H1 (cell line): ENCODE measurements around the gene CCNI2. TPM values are rescaled to one million over a fixed set of nuclear protein-coding genes. Genes with fewer than 3 reads are reported as not detected.

ENCODE experiments used
- CTCF ChIA-PET: fragments of 300-600 bp; sonication (Branson Sonifier 250); formaldehyde crosslinking; loops from one replicate; lab custom pipeline; 2021; ENCODE audit not compliant: partially characterized antibody; lab: Charles Lee
- POLR2A ChIA-PET: fragments of 300-600 bp; sonication (Branson Sonifier 250); formaldehyde crosslinking; loops from one replicate; lab custom pipeline; 2021; ENCODE audit warnings: inconsistent platforms; ENCODE audit not compliant: partially characterized antibody; lab: Charles Lee
- DNase-seq, 2 experiments: peaks; one replicate each; pipeline versions ENCODE4 v3.0.0 to v3.0.0-alpha.2; 2010 to 2022; ENCODE audit warnings: low spot score in 2 of 2, low read depth in 1 of 2, mixed read lengths in 1 of 2
- FAIRE-seq: peaks from 2 replicates; lab custom pipeline; 2011; peaks lifted over from hg19 to GRCh38; lab: Jason Lieb, UNC
- H2AFZ ChIP-seq: 2 replicates; pipeline ENCODE4 v1.8.1; 2012; ENCODE audit warnings: low read length, inconsistent platforms
- H2AK5ac ChIP-seq: 2 replicates; pipeline ENCODE4 v1.6.1; 2013; ENCODE audit warnings: low read depth, low read length
- H2BK120ac ChIP-seq: replicated peaks from 2 replicates; pipeline ENCODE3; 2013; ENCODE audit warnings: low read depth, low read length, inconsistent platforms
- H2BK12ac ChIP-seq: 2 replicates; pipeline ENCODE4 v1.6.1; 2013; ENCODE audit warnings: low read depth, low read length
- H2BK15ac ChIP-seq: 2 replicates; pipeline ENCODE4 v1.6.1; 2013; ENCODE audit warnings: low read length
- H2BK20ac ChIP-seq: 2 replicates; pipeline ENCODE4 v1.6.1; 2013; ENCODE audit warnings: low read length
- H2BK5ac ChIP-seq: 2 replicates; pipeline ENCODE4 v1.6.1; 2013; ENCODE audit warnings: low read depth, low read length
- H3K14ac ChIP-seq: 2 replicates; pipeline ENCODE4 v1.6.1; 2013; ENCODE audit warnings: inconsistent platforms; ENCODE audit not compliant: insufficient read length
- H3K18ac ChIP-seq: 2 replicates; pipeline ENCODE4 v1.6.1; 2013; ENCODE audit warnings: low read length; ENCODE audit errors: extremely low read depth
- H3K23ac ChIP-seq: 2 replicates; pipeline ENCODE4 v1.6.1; 2013; ENCODE audit warnings: inconsistent platforms; ENCODE audit not compliant: insufficient read length
- H3K23me2 ChIP-seq: 2 replicates; pipeline ENCODE4 v1.6.1; 2013; ENCODE audit warnings: low read depth, low read length
- H3K27ac ChIP-seq: 2 replicates; pipeline ENCODE4 v1.6.1; 2011; ENCODE audit warnings: low read depth, low read length, inconsistent platforms
- H3K27me3 ChIP-seq, 4 experiments: replicated peaks in 1 of 4; 1 replicate in 1 of 4; 2 replicates in 3 of 4; pipeline versions ENCODE4 v1.6.1 to v1.8.1; 2011 to 2013; ENCODE audit warnings: low read length in 3 of 4, mild to moderate bottlenecking in 3 of 4, inconsistent platforms in 2 of 4, mixed read lengths in 2 of 4, moderate library complexity in 1 of 4; ENCODE audit not compliant: control insufficient read depth in 3 of 4, insufficient read depth in 3 of 4; ENCODE audit errors: extremely low read depth in 1 of 4
- H3K36me3 ChIP-seq, 4 experiments: 2 replicates each; pipeline versions ENCODE4 v1.6.1 to v1.8.1; 2011 to 2013; ENCODE audit warnings: mild to moderate bottlenecking in 4 of 4, low read length in 3 of 4, moderate library complexity in 2 of 4, control low read depth in 1 of 4, inconsistent platforms in 1 of 4; ENCODE audit not compliant: insufficient read depth in 4 of 4, control insufficient read depth in 2 of 4
- H3K4ac ChIP-seq: replicated peaks from 2 replicates; pipeline ENCODE3; 2013; ENCODE audit warnings: low read length, low read depth, mixed read lengths, inconsistent platforms; ENCODE audit not compliant: insufficient read length
- H3K4me1 ChIP-seq, 4 experiments: replicated peaks in 1 of 4; 1 replicate in 1 of 4; 2 replicates in 3 of 4; pipeline versions ENCODE4 v1.6.1 to v1.8.1; 2011 to 2013; ENCODE audit warnings: low read length in 3 of 4, inconsistent platforms in 2 of 4, mixed read lengths in 1 of 4; ENCODE audit not compliant: insufficient read depth in 4 of 4, control insufficient read depth in 3 of 4
- H3K4me2 ChIP-seq, 2 experiments: 2 replicates each; pipeline versions ENCODE4 v1.6.1 to v1.8.1; 2011 to 2013; ENCODE audit warnings: low read depth in 2 of 2, low read length in 2 of 2, control low read depth in 1 of 2, inconsistent platforms in 1 of 2, mild to moderate bottlenecking in 1 of 2; ENCODE audit not compliant: insufficient read depth in 1 of 2
- H3K4me3 ChIP-seq, 4 experiments: fragments of 200-600, 300-600 bp in 1 of 4; sonication (generic), shearing (Covaris generic), sonication (Bioruptor Twin) in 1 of 4; 2 replicates each; pipeline versions ENCODE4 v1.5.1 to v1.8.1; 2011 to 2016; ENCODE audit warnings: low read length in 4 of 4, low read depth in 3 of 4, control low read depth in 2 of 4, inconsistent platforms in 2 of 4, mild to moderate bottlenecking in 2 of 4, mixed read lengths in 1 of 4, moderate library complexity in 1 of 4; ENCODE audit not compliant: insufficient read depth in 2 of 4; ENCODE audit errors: extremely low read depth in 1 of 4
- H3K56ac ChIP-seq: replicated peaks from 2 replicates; pipeline ENCODE3; 2013; ENCODE audit warnings: low read depth, mild to moderate bottlenecking, mixed read lengths, low read length, inconsistent platforms; ENCODE audit not compliant: insufficient read length
- H3K79me1 ChIP-seq: 2 replicates; pipeline ENCODE4 v1.6.1; 2013; ENCODE audit warnings: low read depth, low read length, control low read depth
- H3K79me2 ChIP-seq, 2 experiments: 2 replicates each; pipeline versions ENCODE4 v1.6.1 to v1.8.1; 2012 to 2013; ENCODE audit warnings: low read length in 2 of 2, mild to moderate bottlenecking in 2 of 2, inconsistent platforms in 1 of 2; ENCODE audit not compliant: insufficient read depth in 2 of 2, control insufficient read depth in 1 of 2
- H3K9ac ChIP-seq, 4 experiments: replicated peaks in 1 of 4; 1 replicate in 1 of 4; 2 replicates in 3 of 4; pipeline versions ENCODE4 v1.6.1 to v1.8.1; 2011 to 2013; ENCODE audit warnings: low read depth in 3 of 4, low read length in 3 of 4, control low read depth in 2 of 4, mild to moderate bottlenecking in 2 of 4, moderate library complexity in 2 of 4, inconsistent platforms in 1 of 4; ENCODE audit errors: extremely low read depth in 1 of 4
- H3K9me3 ChIP-seq, 2 experiments: 2 replicates each; pipeline versions ENCODE4 v1.6.1 to v1.8.1; 2012 to 2013; ENCODE audit warnings: mild to moderate bottlenecking in 2 of 2, moderate library complexity in 2 of 2, control low read depth in 1 of 2, inconsistent platforms in 1 of 2, low read depth in 1 of 2, low read length in 1 of 2, mixed read lengths in 1 of 2; ENCODE audit not compliant: insufficient read depth in 2 of 2
- H4K20me1 ChIP-seq, 2 experiments: replicated peaks in 1 of 2; 2 replicates each; pipeline versions ENCODE3 to v1.8.1; 2011 to 2013; ENCODE audit warnings: inconsistent platforms in 2 of 2, low read length in 2 of 2, mild to moderate bottlenecking in 1 of 2; ENCODE audit not compliant: insufficient read depth in 2 of 2, control insufficient read depth in 1 of 2
- H4K5ac ChIP-seq: 2 replicates; pipeline ENCODE4 v1.6.1; 2013; ENCODE audit warnings: low read length, low read depth, mixed read lengths, inconsistent platforms; ENCODE audit not compliant: insufficient read length
- H4K8ac ChIP-seq: 2 replicates; pipeline ENCODE4 v1.8.0; 2013; ENCODE audit warnings: mild to moderate bottlenecking, moderate library complexity, low read length, inconsistent platforms; ENCODE audit not compliant: insufficient read depth; ENCODE audit errors: extremely low read depth
- H4K91ac ChIP-seq: replicated peaks from 2 replicates; pipeline ENCODE3; 2013; ENCODE audit warnings: low read length, mixed read lengths, inconsistent platforms; ENCODE audit not compliant: insufficient read length
- CBX8 ChIP-seq: fragments of 300-800, 300-1000 bp; sonication (generic); IDR thresholded peaks from 2 replicates; pipeline ENCODE4 v1.7.1; 2016; ENCODE audit warnings: low read depth, low read length, borderline replicate concordance
- CEBPB ChIP-seq: IDR thresholded peaks from 2 replicates; pipeline ENCODE4 v1.6.1; 2012; ENCODE audit warnings: low read depth, low read length
- CHD1 ChIP-seq: IDR thresholded peaks from 2 replicates; pipeline ENCODE4 v1.6.1; 2012; ENCODE audit warnings: low read depth, low read length, improper control_type of control experiment
- SIN3A ChIP-seq, 2 experiments: IDR thresholded peaks in 1 of 2; conservative IDR thresholded peaks in 1 of 2; 2 replicates each; pipeline ENCODE4 v1.6.1; 2011 to 2012; ENCODE audit warnings: low read length in 2 of 2, improper control_type of control experiment in 1 of 2, low read depth in 1 of 2, mild to moderate bottlenecking in 1 of 2
- SUZ12 ChIP-seq: fragments of 200-600 bp; sonication (generic); IDR thresholded peaks from 2 replicates; pipeline ENCODE4 v1.6.1; 2012; ENCODE audit warnings: mild to moderate bottlenecking, inconsistent platforms, low read length, moderate library complexity, mixed read lengths
- WGBS, 2 experiments: shearing (Covaris generic) in 1 of 2; methylation state at CpG; one replicate each; pipeline versions ENCODE4 v1.1.6 to v1.1.7; 2013 to 2015; ENCODE audit warnings: low lambda C conversion rate in 2 of 2, mixed read lengths in 2 of 2, inconsistent platforms in 1 of 2, low coverage in 1 of 2, missing lambda C conversion rate in 1 of 2; ENCODE audit not compliant: insufficient replicate concordance in 2 of 2, insufficient coverage in 1 of 2, insufficient read length in 1 of 2; ENCODE audit errors: extremely low coverage in 1 of 2, missing lambda C conversion rate in 1 of 2; 5-methylcytosine and 5-hydroxymethylcytosine counted together
- polyA plus RNA-seq, 7 experiments: library from polyadenylated mRNA; depleted of rRNA in 3 of 7; stranded (reverse) in 5 of 7; unstranded in 2 of 7; fragments of >200 nt in 5 of 7; fragments of 200-250 nt in 2 of 7; gene quantifications; 1 replicate in 5 of 7; 2 replicates in 1 of 7; 4 replicates in 1 of 7; pipeline versions ENCODE4 v1.2.1 to v1.2.3, GENCODE V29; 2011 to 2013; ENCODE audit warnings: missing spikeins in 2 of 7, mixed read lengths in 2 of 7
- total RNA-seq: library from RNA; stranded (reverse); fragmentation: NEBNext Ultra II Directional; extraction: Animal tissue kit (Norgen Biotek cat#: 25700); gene quantifications from 2 replicates; pipeline ENCODE4 v1.2.1, GENCODE V29; 2021
- TF ChIP-seq, protein P1 (sequence below): IDR thresholded peaks from 2 replicates; pipeline ENCODE4 v1.6.1; 2011; ENCODE audit warnings: low read length, improper control_type of control experiment
- TF ChIP-seq, protein P2 (sequence below): IDR thresholded peaks from 2 replicates; pipeline ENCODE4 v1.6.1; 2012; ENCODE audit warnings: low read length, inconsistent platforms

The CCNI2 gene
- total and polyA plus RNA-seq, 2 of the 8 experiments (the other 6 are each of a cell fraction or from before 2014, with no cell fraction given): 1.3 to 1.4 TPM

DNA sequence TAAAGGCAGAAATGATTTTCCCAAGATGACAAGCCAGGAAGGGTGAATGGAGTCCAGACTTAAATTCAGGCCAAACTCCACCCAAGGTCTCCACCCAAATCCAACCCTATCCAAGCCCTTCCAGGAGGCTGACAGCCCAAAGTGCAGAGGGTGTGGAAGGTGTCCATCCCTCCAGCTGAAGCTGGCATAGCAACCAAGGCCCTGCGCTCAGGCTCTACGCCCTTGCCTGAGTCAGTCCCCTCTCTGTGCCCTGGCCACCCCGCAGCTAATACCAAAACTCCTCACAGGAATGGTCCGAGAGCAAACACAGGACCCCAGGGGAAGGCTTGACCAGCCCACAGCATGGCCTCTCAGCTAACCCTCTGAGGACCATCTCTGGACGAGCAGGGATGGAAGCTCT, 27.7 kb downstream of the CCNI2 start:
- ChIA-PET CTCF (interaction anchor here (0.6 to 6.6 kb wide), 7 partner anchors 10 to 49 kb away, joined by 3 to 58 read pairs (median 10); partner anchors contain the start of gene CCNI2), POLR2A (no interaction called here)
- Histone ChIP-seq H4K20me1 (peaks cover 3 to 9% of the 10 kb centered on the region in 2 experiments), H3K4me1 (peaks cover 0 to 24% (median 6%) of the 10 kb centered on the region in 4 experiments; a peak in 5 of 7 replicates), H3K23ac (no peak overlapping the region), H2BK12ac (no peak overlapping the region), H3K4ac (no peak overlapping the region), H3K14ac (no peak overlapping the region), H4K8ac (no peak overlapping the region), H3K9ac (no peak overlapping the region), H2AK5ac (no peak overlapping the region), H3K56ac (no peak overlapping the region), H2AFZ (no peak overlapping the region), H3K23me2 (peaks cover 10% of the 10 kb centered on the region), H3K4me2 (no peak overlapping the region; a peak in 1 of 4 replicates), H2BK15ac (no peak overlapping the region), H3K79me1 (peaks cover 2% of the 10 kb centered on the region; the same call in 1 of the 2 replicates), H2BK120ac (no peak overlapping the region), H4K5ac (no peak overlapping the region), H2BK5ac (no peak overlapping the region), H3K36me3 (no peaks in the 10 kb centered on the region), H3K27me3 (peaks cover 2 to 49% (median 33%) of the 10 kb centered on the region in 4 experiments), H3K4me3 (no peak overlapping the region), H3K27ac (no peak overlapping the region), H3K79me2 (peaks cover 0 to 7% of the 10 kb centered on the region in 2 experiments; a peak in 1 of 4 replicates), H4K91ac (no peak overlapping the region), H2BK20ac (no peak overlapping the region), H3K18ac (no peak overlapping the region), H3K9me3 (no peaks in the 10 kb centered on the region)
- 90% methylated on average over 5 of the region's 5 CpGs; no CpG with 5 or more reads in 1 of the 2 experiments for WGBS, 2 experiments
- DNase-seq (no peak), FAIRE-seq (no peak)
- TF ChIP-seq, protein P1, sequence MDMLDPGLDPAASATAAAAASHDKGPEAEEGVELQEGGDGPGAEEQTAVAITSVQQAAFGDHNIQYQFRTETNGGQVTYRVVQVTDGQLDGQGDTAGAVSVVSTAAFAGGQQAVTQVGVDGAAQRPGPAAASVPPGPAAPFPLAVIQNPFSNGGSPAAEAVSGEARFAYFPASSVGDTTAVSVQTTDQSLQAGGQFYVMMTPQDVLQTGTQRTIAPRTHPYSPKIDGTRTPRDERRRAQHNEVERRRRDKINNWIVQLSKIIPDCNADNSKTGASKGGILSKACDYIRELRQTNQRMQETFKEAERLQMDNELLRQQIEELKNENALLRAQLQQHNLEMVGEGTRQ: no peak
- TF ChIP-seq, protein P2, sequence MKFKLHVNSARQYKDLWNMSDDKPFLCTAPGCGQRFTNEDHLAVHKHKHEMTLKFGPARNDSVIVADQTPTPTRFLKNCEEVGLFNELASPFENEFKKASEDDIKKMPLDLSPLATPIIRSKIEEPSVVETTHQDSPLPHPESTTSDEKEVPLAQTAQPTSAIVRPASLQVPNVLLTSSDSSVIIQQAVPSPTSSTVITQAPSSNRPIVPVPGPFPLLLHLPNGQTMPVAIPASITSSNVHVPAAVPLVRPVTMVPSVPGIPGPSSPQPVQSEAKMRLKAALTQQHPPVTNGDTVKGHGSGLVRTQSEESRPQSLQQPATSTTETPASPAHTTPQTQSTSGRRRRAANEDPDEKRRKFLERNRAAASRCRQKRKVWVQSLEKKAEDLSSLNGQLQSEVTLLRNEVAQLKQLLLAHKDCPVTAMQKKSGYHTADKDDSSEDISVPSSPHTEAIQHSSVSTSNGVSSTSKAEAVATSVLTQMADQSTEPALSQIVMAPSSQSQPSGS: no peak
- no peak for TF ChIP-seq SIN3A (conservative IDR thresholded peaks at IDR 0.05 in 1 of 2, IDR thresholded peaks at IDR 0.05 in 1 of 2; ENCODE audit: low read depth in 1 of 2, low read length in 2 of 2)
- no peak for TF ChIP-seq CBX8
- TF ChIP-seq CHD1: no peak
- no peak for TF ChIP-seq SUZ12
- no peak for TF ChIP-seq CEBPB
